NCI-H345 treated with DMSO at 0.1 percent for 48 hours (cell line): ENCODE results near the gene CARHSP1.
"Not testable (repeated sequence)": the region's sequence is repeated elsewhere in the genome, so short reads cannot be mapped to it uniquely, and the experiment has no call there.

ENCODE experiments used
- DNase-seq: peaks from one replicate; lab custom pipeline; 2025; ENCODE audit not compliant: unreplicated experiment; lab: John Stamatoyannopoulos, UW

The CARHSP1 gene

DNA sequence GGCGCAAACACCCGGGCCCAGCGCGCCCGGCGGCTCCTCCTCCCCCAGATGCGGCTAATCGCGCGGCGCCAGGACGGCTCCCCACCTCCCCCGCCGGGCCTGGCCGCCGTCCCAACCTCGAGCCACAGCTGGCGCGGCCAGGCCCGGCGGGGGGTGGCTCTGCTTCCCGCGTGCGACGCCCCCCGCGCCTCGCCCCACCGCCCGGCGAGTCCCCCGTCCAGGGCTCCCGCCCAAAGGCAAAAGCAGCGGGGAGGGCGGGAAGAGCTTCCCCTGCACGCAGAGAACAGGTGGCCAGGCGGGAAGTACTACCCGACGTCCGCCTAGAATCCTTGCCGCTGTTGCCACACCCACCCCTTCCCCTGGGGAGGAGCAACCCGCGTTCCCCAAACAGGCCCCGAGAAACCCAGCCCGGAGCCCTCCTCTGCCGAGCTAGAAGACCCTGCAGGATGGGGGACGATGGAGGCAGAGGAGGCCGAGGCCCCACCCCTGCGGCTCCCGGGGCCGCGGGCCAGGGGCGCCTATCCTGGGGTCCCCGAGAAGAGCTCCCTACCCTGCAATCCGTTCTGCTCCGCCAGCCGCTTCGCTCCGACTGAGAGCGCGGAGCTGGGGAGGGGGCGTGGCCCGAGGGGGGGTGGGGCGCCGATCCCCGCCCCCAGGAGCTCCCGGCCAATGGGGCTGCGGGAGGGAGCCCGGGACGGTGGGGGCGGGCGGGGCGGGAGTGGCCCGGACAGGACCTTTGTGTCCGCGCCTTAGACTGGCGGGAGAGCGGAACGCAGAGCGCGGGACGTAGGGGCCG is at the start of gene CARHSP1:
Gene CARHSP1 (minus strand): TSS at position 591 of the 796 bp plus-strand sequence. CDS start 9,678 bp downstream, outside the sequence.
- DNase-seq: peak; percentile 56

- DNase-seq: not testable (repeated sequence)
Observed at GRCh38 chr16:8917336-8917735, 48.5 kb upstream of the CARHSP1 start.

GRCh38 chr16:8916541-8917225 is 47.9 kb upstream of the CARHSP1 start:
- DNase-seq: no peak

DNA sequence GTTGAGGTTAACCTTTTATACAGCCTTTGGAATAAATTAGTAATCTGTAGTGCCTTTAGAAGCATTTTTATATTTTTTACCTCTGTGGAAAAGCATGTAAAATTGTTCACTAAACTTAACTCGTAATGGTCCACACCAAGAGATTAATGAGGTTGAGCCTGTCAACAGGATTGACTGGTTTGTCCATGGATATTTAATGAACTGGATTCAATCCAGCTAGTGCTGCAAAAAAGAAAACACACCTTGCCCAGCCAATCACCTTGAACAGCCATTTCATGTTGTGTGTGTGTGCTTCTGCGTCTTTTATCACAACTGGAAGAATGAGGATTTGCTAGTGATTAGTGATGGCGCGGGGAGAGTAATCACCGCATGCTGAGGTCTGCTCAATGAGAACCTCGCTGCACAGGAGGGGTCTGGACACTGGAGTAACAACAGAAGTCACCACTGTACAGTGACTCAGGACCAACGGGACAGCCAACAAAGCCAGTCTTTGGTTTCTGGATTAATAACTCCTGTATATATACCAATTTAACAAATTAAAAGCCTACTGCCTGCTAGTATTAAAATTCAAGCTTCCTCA is 47.0 kb upstream of the CARHSP1 start:
- no peak for DNase-seq

GRCh38 chr16:8914098-8914497 is 45.3 kb upstream of the CARHSP1 start:
- DNase-seq: no peak

DNA sequence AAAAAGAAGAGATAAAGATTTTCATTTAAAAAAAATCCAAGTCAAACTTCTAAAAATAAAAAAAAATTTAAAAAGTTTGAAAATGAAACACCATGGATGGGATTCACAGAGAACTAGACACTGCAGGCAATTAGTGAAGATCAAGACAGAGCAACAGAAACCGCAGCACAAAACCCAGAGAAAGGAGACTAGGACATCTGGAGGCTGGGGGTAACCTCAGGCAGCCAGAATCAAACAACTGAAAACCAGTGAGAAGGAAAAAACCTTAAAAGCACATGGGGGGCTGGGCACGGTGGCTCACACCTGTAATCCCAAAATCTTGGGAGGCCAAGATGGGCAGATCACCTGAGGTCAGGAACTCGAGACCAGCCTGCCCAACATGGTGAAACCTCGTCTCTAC is 44.0 kb upstream of the CARHSP1 start:
- DNase-seq: no peak

DNA sequence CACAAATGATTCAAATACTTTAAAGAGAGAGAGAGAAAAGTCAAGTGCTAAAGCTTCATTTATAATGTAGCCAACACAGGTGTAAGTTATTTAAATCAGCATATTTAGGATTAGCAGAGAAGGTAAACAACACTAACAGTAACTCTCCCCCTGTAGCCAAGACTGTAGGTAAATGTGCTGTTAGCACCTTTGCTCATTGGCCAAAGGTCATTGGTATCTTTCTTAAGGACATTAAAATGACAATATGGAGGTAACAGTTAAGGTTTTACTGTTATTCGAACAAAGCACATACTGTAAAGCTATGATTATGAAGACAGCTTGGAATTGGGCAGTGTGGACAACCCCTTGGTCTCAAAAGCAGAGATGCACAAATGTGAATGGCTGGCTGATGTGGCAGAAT is 42.0 kb upstream of the CARHSP1 start:
- no peak for DNase-seq

DNA sequence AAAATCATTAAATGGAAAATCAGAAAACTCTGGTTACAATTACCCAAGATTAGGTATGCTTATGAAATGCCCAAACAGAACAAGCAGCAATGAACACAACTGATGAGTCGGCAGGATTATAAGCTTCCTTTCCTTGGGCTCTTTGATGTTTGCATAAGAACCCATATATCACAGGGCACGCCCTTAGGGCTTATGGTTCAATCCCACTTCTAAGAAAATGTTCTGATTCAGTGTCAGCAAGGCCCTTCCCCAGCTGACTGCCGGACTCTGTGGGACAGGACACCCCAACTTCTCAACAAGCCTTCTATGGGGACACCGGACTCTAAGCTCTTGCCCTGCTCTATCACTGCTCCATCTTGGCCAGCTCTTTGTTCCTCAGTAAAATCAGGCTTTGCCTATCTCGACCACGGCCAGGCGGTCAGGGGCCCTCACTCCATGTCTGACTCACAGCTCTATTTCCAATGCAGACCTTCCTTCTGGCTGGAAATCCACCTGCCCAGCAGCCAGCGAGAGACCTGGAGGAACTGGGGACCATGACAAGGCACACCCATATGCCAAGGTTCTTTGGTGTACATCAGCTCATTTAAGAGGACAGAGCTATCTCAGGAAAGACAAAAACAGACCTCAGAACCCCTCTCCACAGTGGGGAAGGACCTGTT is 40.1 kb upstream of the CARHSP1 start:
- no peak for DNase-seq

DNA sequence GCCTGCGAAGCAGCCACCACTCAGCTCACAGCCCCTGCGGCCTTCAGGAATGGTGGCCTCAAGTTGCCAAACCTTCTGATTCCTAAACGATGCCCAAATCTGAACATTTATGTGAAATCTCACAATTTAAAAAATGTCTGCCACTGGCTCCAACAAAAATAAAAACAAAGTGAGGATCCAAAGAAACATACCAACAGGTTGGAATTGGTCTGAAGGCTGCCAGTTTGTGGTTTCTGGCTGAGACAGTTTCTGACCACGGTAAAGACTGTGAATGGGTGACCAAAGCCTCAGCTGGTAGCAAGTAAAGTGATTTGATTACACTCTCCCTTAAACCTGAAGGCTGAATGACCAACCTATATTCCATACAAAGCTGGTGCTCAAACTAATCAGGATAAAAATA is 38.3 kb upstream of the CARHSP1 start:
- no peak for DNase-seq

DNA sequence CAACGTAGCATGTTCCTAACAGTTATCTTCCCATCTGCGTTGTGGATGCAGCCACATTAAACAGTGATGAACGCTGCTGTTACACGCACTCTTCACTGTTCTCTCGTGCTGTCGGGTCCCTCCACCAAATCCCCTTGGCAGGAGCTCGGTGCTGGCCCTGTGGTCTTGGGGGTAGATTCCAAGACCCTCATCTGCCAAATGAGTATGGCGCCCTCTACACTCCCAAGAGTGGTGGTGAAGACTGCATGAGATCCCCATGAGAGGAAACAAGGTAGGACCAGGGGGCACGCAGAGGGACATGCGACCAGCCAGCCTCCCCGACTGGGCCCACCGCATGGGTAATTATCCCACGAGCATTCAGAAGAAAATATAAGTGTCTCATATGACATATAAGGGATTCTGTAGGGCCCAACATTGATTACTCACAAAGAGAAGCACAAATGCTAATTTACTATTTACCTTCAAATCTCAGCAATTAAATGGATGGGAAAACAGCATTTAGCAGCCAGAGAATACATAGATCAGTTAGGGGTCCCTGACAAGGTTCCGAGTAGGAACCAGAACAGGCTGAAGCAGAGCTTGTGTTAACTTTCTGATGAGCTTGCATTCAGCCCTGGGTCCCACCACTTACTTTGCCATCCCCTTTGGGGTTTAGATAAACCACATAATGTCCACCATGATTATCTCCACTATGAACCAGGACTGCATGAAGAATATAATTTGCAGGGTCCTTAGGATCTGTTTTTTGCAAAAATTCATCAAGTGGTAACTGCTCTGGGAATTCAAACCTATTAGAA is 37.2 kb upstream of the CARHSP1 start:
- no peak for DNase-seq

DNA sequence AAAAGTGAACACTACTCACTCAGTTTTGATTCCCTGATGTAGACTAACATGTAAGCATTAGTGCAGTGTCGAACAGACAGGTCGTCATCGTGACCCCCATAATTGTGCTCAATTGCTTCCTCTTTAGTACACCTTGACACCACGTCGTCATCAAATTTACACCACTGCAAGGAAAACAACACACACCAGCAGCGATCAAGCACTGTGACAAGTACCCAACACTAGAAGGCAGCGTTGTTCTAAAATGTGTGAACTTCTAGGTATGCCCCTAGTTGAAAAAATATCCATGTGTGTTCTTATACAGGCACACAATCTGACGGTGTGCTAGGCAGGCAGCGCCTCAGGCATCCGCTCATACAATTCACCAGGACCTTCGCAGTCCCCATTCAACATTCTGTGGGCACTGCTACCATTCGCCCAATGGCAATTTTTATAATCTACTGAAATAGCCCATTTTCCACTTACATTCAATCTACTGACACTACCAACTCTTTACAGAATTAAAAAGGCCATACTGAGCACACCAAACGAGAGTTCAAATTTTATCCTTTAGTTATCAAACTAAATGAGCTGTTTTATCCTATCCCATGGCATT is 36.5 kb upstream of the CARHSP1 start:
- peak; percentile 1 for DNase-seq

DNA sequence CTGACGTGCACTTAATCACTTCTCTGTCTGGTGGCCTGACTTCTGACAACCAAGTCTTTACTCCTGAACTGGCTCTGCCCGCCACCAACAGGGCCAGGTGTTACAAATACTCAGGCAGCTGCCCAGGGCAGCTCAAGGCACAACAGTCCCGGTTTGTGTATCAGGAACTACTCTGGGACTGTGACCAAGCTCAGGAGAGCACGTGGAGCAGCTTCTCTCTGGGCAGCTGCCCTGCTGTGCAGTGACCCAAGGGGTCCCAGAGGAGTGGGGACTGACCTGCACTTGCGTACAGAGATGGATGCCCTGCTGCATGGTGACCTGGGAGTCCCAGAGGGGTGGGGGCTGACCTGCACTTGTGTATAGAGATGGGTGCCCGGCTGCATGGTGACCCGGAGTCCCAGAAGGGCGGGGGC is 35.2 kb upstream of the CARHSP1 start:
- no peak for DNase-seq

GRCh38 chr16:8903004-8903403 is 34.2 kb upstream of the CARHSP1 start:
- no peak for DNase-seq

DNA sequence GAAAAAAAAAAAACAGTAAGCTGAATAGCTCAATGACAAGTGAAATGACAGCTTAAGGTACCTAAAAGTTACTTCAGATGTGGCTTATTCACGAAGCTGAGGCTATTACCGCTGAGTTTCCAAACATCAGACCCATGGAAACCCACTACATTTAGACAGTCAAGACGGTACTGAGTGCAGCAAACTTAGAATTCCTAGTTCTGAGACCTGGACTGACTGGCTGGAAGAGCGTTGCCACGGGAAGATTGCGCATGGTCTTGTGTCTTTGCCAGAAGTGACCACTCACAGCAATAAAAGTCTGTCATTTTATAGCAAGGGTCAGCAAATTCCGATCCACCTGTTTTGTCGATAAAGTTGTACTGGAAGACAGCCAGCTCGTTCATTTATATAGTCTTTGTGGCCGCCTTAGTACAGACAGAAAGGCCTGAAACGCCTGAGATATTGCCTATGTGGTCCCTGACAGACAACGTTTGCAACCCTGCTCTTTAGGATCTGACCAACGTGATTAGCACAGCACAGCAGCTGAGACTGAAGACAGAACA is 32.6 kb upstream of the CARHSP1 start:
- no peak for DNase-seq

DNA sequence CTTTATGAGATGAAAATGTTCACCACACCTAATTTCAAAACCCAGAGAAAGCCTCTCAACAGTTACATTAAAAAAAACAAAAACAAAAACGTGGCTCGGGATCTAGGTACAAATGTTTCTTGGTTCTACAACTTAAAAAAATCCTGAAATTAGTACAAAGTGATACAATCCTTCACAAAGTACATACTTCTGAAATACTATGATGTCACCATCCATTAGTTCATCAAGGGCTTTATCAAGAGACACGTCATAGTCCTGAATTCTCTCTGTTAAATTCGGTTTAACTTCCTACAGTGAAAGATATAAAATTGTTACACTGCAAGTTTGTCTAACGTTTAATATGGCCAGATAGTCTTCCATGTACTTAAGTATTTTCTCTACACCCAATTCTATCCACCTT is 31.5 kb upstream of the CARHSP1 start:
- DNase-seq: no peak

DNA sequence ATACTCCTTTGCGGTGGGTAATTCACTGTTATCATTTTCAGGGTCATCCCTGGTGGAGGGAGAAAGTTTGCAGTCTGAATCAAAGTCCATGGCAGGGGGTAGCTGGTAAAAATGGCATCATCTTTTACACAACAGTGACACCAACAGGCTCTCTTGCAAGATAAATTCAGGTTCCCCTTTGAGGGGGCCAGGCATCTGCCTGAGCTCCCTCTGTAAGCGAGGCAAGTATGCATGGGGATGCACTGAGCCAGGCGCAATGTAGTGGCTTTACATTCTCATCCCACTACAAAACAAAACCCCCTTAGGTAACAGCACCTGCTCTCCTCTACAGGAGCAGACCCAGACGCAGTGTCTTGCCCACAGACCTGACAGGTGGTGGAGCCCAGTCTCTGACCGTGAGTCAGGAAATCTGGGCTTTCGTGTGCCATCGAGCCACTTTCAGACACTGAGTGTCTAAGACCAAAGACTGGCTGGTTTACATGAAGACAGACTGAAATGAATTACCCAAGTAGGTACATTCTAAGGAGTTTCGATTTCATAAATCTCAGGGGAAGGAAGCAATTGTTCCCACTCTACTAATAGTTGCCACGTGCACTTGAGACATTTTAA is 31.0 kb upstream of the CARHSP1 start:
- DNase-seq: no peak

GRCh38 chr16:8898660-8899318 is 30.0 kb upstream of the CARHSP1 start:
- no peak for DNase-seq

GRCh38 chr16:8894736-8895334 is 26.0 kb upstream of the CARHSP1 start:
- DNase-seq: no peak
